WTC11 (cell line): ENCODE results near the gene TMEM59L.

ENCODE experiments used
- ATF1 ChIP-seq: sonication (generic); formaldehyde crosslinking; IDR thresholded peaks from 2 replicates; pipeline ENCODE4 v1.8.1; 2023; ENCODE audit warnings: mild to moderate bottlenecking, moderate library complexity, missing genetic modification reagents
- ATF6 ChIP-seq: sonication (generic); formaldehyde crosslinking; IDR thresholded peaks from 2 replicates; pipeline ENCODE4 v1.8.1; 2023; ENCODE audit warnings: mild to moderate bottlenecking, missing genetic modification reagents
- CTCF ChIP-seq: fragments of 200-600 bp; IDR thresholded peaks from 2 replicates; pipeline ENCODE4 v1.8.0; 2022; ENCODE audit warnings: antibody characterized with exemption
- FOXJ3 ChIP-seq: sonication (generic); formaldehyde crosslinking; IDR thresholded peaks from 2 replicates; pipeline ENCODE4 v1.9.0; 2021; ENCODE audit warnings: missing genetic modification reagents, mild to moderate bottlenecking, borderline replicate concordance
- IRF1 ChIP-seq: sonication (generic); formaldehyde crosslinking; IDR thresholded peaks from 2 replicates; pipeline ENCODE4 v1.8.0; 2023; ENCODE audit warnings: missing genetic modification reagents
- ZBTB21 ChIP-seq: sonication (generic); formaldehyde crosslinking; IDR thresholded peaks from 2 replicates; pipeline ENCODE4 v1.8.1; 2023; ENCODE audit warnings: mild to moderate bottlenecking, missing genetic modification reagents, borderline replicate concordance
- ZNF281 ChIP-seq: sonication (generic); formaldehyde crosslinking; IDR thresholded peaks from 2 replicates; pipeline ENCODE4 v1.8.0; 2023; ENCODE audit warnings: mild to moderate bottlenecking, missing genetic modification reagents
- ZNF423 ChIP-seq: fragments of 250-450 bp; sonication (Bioruptor Pico); IDR thresholded peaks from 2 replicates; pipeline ENCODE4 v2.1.2; 2022; ENCODE audit warnings: mild to moderate bottlenecking, moderate library complexity
- TF ChIP-seq, protein P1 (sequence below): sonication (generic); formaldehyde crosslinking; IDR thresholded peaks from 2 replicates; pipeline ENCODE4 v1.8.0; 2022; ENCODE audit warnings: mild to moderate bottlenecking, missing genetic modification reagents
- TF ChIP-seq, protein P2 (sequence below): sonication (generic); formaldehyde crosslinking; conservative IDR thresholded peaks from 2 replicates; pipeline ENCODE4 v1.8.1; 2022; ENCODE audit warnings: mild to moderate bottlenecking, missing genetic modification reagents

DNA sequence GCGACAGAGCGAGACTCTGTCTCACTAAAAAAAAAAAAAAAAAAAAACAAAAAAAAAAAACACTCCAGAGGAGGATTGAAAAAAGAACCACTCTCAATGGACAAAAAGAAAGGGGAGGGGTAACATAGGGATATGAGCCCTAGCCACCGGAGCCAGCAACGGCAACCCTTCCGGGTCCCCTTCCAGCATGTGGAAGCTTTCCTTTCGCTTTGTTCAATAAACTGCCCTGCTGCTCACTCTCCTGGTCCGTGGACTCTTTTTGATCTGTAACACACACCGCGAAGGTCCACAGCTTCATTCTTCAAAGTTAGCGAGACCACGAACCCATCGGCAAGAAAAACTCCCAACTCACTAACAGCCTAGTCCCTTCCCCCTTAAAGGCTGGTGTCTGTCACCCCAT, 25.1 kb upstream of the TMEM59L start:
- TF ChIP-seq CTCF (no peak), FOXJ3 (CRISPR knock-in tag) (no peak), ZBTB21 (CRISPR knock-in tag) (no peak), ZNF423 (CRISPR knock-in tag) (no peak), ZNF281 (CRISPR knock-in tag) (no peak), IRF1 (CRISPR knock-in tag) (no peak), ATF1 (CRISPR knock-in tag) (no peak), ATF6 (CRISPR knock-in tag) (no peak)
- TF ChIP-seq, protein P1, sequence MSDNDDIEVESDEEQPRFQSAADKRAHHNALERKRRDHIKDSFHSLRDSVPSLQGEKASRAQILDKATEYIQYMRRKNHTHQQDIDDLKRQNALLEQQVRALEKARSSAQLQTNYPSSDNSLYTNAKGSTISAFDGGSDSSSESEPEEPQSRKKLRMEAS, result no peak
- TF ChIP-seq, protein P2, sequence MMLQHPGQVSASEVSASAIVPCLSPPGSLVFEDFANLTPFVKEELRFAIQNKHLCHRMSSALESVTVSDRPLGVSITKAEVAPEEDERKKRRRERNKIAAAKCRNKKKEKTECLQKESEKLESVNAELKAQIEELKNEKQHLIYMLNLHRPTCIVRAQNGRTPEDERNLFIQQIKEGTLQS (CRISPR knock-in tag), result no peak
